KG1 (cell line): Measurements from ENCODE around the gene KISS1.

Experiments
- DNase-seq: peaks from one replicate; lab custom pipeline; 2025; lab: John Stamatoyannopoulos, UW

The KISS1 gene

DNA sequence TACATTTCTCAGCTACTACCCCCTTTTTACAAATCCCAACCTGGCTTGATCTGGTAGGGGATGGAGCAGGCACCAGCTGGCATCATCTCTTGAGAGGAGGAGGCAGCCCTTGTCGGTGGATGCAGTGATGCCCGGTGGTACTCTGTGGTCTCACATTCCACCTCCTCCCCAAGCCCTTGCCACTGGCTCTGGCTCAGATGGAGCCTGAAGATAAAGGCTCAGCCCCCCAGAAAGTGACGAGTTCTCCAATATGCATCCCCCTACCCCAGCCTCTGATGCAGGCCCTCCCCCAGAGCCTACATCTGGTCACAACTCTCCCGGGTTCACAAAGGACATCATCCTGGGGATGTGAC is 21.3 kb upstream of the KISS1 start:
- DNase-seq = no peak

DNA sequence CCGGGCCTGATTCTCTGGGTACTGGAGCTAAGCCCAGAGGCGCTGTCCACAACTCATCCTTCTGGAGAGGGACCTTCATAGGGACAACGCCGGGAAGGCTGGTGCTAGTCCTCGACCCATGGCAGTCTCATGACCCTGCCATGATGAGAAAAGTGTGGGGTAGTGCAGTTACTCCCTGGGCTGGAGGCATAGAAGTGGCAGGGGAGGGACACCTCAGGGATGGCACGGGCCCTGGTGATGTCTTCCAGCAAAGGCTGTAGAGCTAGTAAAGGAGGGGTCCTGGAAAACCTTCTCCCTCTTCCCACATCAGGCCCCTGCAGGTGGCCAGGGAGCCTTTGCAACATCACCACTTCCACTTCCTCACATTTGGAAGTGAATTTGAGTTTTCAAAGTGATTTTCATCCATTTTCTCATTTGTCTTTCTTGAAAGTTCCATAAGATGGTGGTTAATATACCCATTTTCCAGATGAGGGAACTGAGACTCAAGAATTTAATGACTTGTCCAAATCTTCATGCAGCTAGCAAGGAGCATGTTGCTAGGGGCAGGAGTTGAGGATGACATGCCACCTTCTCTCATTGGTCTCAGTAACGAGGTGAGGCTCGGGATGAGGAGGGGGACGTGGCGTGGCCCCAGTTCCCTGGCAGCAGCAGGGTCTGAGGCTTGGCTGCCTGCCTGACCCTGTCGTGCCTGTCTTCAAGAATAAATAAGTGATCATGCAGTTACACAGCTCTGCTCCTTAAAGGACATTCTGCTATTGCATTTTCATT is 20.8 kb upstream of the KISS1 start:
- no peak for DNase-seq

DNA sequence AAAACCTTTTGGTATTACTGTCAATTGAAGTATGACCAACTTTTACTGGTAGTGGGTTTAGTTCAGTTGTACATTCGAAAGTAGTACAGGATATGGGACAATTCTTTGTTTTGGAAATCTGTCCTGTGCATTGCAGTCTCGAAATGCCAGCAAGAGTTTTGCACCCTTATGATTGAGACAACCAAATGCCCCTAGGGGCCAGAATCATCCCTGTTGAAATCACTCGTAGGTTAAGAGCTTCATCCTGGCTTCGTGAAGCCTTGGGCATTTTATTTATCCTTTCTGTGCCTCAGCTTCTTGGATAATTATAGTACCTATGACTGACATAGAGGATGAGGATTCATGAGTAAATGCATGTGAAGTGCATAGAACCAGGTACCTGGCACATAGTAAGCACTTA is 19.9 kb upstream of the KISS1 start:
- no peak for DNase-seq

DNA sequence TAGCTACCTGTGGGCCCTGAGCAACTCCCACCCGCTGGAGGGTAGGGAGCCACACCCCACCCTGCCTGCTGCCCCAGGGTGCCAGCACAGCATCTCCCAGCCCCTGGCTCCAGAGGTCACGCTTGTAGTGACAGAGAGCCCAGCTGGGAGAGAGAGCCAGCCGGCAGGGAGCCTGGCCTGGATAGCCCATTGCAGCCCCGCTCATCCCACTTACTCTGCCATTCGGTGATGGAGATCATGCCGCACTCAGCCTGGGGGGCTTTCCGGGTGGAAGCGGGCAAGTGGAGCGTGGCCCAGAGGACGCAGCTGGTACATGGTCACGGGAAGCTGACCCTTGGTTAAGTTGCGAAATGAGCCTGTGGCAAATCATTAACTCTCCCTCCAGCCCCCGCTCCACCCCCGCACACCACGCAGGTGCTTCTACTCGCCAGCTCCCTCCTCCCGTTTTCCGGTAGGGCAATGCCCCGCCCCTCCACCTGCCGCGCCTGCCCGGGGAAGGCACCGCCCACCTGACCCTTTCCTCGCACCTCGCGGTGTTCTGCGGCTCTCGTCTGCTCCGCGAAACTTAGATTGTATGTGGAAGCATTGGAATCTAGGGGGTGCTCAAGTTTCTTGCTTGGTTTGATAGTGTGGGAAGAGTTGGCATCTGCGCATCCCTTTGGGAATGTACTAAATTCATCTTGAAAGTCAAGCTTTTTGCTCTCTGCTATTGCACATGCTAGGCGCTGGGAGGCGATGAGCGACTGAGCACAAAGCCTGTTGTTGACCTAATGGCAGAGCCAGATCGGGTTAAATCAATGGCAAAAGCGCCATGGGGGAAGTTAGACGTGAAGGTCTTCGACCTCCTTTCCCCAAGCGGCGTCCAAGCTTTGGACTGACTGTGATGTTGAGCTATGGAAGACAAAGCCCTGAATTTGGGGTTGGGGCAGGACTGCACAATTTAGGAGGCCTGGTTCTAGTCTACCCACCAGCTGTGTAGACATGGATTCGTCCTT is 17.7 kb upstream of the KISS1 start, which contains the start of gene GOLT1A:
Gene GOLT1A (minus strand): TSS at position 321 of the 995 bp plus-strand sequence. CDS start 82 bp downstream, at position 239.
- DNase-seq = no peak

DNA sequence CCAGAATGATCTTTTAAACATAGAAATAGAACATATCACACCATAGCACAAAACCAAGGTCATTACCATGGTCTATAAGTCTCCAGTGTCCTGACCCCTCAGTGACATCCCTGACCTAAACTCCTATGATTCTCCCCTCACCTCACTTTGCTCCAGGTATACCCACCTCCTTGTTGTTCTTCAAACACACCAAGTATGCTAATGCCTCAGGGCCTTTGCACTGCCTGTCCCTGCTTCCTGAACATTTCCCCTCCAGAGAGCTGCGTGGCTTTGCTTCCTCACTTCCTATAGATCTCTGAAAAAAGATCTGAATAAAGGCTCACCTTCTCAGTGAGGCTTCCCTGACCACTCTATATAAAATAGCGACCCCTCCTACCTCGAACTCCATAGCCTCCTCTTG is 16.4 kb upstream of the KISS1 start:
- DNase-seq = no peak

DNA sequence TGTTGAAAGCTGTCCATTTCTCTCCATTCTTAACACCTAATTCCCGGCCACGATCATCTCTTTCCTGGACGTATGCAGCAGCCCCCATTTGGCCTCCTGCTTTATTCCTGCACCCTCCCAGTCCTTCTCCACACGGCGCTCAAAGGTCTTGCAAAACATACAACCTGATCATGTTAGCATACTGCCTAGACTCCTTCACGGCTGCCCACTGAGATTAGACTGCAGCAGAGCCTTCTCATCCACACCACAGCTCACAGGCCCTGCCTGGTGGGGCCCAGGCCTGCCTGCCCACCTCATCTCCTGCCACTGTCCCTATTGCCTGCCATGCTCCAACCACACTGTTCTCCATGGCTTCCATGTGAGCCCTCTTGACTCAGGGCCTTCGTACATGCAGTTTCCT is 14.8 kb upstream of the KISS1 start:
- no peak for DNase-seq

DNA sequence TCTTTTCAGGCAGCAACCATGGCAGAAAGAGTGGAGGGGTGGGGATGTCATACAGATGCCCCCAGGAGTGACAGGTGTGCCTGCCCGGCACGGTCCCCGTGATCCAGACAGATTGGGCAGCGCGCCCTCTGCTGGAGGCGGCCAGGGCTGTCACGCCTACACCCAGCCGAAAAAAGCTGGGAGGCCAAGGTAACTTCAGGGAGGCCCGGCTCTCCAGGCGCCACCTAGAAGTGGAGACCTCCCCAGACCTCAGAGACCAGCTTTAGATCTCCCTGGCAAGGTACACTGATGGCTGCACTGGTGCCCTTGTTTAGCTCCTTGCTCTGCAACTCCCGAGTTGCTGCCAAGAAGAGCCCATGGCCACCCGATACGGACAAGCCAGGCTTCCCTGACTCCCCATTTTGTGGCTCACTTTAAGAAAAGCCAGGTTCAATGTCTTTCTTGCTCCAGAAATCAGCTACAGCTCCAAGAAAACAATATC is 10.9 kb upstream of the KISS1 start:
- DNase-seq = peak; percentile 36

DNA sequence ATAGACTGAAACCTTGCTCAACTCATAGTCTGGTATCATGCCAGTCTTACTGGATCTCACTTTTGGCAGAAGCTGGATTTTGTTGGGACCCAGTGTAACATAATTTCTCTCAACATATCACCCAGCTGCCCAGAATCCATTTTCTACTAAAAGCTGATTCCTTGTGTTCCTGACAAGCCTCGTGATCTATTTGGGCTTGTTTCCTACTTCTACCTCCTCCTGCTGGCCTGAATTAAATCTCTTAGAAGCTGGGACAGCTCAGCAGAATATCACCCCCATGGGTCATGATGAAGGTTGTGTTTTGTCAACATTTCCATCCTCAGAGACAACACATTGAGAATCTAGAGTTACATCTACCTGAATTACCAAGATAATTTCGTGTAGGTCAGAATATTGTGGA is 9.8 kb upstream of the KISS1 start:
- no peak for DNase-seq

DNA sequence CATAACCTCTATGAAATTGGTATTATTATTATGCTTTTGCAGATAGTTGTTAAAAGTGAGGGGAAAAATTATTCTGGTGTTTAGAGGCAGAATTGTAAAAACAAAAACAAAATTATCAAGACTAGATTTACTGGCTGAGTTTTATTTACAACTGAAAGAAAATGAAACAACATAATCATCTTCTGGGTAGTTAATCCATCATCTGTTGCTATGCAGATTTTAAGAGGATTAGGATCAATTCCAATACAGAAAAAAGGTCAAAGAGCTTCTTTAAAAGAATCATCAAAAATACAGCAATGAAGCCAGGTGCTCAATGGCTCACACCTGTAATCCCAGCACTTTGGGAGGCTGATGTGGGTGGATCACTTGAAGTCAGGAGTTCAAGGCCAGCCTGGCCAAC is 9.2 kb upstream of the KISS1 start:
- DNase-seq = no peak

DNA sequence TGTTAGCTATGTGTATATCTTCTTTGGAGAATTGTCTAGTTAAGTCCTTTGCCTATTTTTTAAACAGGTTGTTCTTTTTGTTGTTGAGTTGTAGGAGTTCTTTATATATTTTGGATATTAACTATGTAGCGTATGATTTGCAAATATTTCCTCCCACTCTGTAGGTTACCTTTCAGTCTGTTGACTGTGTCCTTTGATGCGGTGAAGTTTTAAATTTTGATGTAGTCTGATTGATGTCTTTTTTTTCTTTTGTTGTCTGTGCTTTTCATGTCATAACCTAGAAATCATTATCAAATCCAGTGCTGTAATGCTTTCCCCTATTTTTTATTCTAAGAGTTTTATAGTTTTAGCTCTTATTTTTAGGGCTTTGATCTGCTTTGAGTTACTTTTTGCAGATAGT is 8.7 kb upstream of the KISS1 start:
- no peak for DNase-seq

DNA sequence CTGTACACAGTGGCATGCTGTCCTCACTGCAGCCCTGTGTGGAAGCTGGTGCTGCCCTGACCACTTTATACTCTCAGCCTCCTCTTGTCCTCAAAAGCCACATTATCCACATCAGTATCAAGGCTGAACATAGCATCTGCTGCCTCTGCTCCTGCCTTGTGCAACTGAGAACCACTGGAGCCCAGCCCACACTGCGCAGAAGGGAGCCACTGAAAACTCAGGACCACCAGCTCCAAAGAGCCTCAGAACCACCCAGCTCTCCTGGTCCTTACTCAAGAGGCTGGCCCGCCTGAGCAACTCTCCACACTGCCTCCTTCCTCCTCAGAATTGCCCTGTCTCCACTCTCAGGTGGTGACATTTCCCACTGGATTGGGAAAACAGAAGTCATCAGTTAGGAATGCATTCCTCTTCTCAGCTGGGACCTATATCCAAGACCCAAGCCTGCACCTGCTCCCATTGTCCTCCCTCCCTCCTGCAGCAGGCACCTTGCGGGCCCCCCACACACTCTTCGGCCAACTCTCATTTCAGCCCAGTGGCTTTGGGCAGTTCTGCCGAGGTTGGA is 7.0 kb upstream of the KISS1 start:
- no peak for DNase-seq

DNA sequence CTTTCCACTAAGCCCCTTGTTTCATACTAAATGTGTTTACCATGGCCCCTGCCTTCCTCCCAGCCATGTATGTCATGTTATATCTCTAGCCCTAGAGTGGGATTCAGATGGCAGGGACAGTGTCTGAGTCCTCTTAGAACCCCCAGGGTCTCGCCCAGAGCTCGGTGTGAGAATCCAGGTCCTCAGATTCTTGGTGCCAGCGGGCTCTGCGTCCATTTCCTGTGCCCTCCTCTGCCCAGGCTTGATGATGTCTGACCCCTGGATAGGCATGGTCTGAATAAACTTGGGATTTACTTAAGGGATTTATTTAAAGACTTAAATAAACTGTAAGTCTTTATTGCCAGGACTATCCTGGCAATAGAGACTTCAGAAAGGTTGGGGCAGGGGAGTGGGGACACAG is 6.2 kb upstream of the KISS1 start:
- DNase-seq = no peak

DNA sequence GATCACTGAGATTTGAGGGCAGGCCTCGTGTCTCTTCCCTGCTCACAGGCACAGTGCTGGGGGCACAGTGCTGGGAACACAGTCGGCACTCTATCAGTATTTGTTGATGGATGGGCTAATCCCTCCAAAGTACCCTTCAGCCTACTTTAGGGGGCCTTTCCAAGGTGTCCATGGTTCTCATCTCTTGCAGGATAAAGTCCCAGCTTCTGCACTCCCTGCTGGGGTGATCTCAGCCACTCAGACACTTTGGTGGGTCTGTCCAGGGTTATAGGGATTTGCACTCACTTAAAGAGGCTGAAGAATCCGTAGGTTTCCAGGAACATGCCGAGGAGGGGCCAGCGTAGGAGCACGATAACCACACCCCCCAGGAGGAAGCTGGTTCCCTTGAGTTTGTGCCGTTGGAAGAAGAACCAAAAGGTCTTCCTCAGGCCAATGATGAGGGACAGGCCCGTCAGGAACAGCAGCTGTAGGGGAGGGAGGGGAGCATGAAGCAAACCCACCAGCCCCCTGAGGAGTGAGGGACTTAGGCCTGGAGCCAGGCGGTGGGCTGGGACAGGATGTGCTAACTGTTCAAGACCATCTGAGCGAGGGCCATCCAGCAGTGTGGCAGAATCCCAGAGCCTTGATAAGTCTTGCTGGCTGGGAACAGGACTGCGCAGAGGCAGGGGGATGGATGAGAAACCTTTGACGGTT is 5.2 kb upstream of the KISS1 start:
- no peak for DNase-seq

DNA sequence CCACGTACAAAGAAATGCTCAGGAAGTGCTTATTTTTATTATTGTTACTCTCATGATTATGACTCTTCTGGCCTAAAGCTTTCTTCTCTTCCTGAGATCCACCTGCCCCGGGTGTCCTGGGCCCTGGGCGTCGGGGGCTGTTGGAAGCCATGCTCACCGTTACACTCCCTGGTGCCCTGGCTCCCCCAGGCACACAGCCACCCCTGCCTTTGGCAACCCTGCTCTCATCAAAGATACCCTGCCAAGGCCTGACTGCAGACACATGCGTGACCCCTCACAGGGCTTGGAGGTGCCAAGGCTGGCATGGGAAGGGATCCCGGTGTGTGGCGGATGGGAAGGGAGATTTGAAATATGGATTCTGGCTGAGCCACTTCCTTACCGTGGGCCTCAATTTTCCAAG is 3.3 kb upstream of the KISS1 start:
- no peak for DNase-seq

DNA sequence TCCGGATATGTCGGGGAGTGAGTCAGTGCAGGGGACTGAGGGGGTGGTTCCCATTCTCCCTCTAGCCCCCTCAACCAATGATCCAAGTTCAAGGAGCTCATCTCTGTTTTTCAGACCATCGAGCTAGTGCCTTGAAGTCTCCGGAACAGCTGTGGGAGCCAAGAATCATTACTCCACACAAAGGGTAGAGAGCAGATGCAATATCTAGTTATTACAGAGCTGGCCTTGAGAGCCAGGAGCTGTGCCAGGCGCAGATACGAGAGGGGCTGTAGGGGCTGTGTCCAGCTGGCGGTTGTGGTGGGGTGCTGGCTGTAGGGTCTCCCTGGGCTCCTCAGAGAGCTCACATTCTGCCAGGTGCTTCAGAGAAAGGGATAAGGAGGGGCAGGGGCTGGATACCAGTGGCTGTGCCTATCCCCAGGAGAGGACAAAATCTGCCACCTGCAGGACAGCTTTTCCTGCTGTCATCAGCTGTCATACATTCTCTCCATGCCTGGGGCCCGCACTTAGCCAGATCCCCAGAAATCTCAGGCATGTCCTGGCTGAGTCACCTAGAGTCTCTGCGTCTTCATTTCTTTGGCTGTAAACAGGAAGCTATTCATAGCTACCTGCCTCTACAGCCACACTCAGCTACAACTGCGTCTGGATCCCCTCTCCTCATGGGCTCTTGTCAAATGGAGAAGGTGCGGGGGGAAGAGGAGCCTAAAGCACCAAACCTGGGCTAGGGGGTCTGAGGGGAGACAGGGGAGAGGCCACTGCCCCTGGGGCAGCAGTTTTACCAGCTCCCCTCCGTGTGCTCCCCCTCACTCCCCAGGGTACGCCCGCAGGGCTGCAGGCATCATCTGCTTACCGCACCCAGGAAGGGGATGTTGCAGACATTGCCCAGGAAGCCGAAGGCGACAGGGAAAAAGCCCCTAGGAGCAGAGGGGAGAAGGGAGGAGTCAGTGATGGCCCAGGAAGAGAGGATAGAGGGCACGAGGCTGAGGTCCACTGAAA is 2.4 kb upstream of the KISS1 start:
- no peak for DNase-seq

DNA sequence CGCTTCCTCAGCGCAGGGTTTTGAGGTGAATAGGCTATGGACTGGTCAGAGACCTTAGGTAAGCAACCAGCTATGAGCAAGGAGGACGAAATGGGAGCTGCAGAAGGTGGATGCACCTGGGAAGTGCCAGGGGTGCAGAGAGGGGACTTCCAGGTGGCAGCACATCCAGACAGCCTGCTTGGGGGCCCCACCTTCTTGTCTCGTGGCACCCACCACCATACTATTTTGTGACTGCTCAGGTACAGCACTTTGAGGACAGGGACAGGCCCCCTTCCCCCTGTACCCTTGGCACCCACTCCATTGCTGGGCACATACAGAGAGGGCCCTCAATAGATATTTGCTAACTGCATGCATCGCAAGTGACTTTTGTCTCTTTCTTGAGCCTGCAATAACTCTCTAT is 777 bp upstream of the KISS1 start:
- no peak for DNase-seq

DNA sequence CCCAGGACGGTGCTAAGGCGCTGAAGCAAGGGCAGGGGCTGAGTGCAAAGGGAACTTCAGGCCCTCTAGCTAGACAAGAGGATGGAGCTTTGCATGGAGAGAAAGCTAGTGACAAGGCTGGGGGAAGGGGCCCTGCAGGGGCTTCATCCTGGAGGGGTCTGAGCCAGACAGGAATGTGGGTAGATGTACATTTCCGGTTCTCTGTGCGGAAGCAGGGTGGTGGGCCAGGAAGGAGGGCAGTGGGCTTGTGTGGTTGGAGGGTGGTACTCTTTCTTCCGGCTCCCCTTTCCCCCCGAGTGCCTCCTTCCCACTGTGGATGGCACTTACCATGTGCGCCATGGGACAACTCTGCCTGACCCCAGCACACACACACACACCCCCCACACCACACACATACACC is 1.5 kb downstream of the KISS1 start:
- no peak for DNase-seq

DNA sequence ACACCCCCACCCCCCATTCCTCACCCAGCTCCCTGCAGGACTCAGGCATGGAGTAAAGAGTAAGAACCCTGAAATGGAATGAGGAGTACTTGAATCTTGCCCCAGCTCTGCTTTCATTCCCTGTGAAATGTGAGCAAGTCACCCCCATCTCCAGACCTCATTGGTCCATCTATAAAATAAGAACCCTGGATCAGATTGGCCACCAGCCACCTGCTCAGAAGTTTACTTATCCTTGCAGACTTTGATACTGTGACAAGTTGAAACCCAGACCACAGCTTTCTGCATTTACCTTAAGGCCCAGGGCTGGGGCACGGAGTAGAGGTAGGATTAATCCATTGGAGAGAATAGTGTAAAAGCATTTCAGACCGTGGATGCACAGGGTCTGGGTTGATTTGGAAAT is 2.2 kb downstream of the KISS1 start:
- DNase-seq = no peak

DNA sequence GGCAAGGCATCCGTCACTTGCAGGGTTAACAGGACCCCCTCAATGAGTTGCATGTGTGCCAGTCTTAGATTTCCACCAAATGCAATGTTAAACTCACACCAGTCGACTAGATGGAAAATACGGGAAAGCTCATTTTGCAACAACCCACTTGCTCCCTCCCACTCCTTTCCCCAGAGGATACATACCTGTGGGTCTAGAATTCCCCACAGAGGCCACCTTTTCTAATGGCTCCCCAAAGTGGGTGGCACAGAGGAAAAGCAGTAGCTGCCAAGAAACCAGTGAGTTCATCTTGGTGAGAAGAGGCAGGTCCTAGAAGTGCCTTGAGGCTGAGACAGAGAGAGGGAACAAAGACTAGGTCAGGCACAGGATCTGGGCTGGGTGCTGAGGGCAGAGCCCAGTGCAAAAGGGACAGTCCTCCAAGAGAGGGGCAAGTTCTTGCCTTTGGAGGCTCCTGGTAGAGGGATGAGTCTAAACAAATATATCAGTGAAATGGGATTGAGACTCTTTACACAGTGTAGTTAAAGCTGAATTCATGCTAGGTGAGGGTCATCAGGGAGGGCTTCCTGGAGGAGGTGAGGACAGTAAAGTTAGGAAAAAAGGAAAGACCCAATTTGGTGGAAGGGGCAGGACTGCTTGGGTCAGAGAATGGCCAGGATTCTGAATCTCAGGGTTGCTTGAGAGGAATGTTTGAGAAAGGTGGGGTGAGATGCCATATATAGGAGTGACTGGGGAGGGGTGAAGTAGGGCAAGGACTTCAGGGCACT is 3.5 kb downstream of the KISS1 start:
- DNase-seq = no peak

DNA sequence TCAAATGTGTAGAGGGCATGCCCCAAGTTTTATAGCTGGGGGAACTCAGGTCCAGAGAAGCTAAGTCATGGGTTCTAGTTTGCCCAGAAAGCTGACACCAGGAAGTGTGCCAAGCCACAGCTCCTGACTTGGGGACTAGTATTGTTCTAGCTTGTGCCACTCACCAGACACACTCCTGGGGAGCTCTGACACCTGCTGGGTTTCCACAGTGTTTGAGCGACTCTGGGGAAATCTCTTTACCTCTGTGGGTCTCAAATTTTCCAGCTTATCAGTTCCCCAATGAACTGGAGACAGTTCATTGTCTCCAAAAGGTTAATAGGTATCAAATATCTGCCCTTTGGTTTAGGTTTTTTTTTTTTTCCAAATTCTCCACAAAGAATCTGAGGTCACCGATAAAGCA is 4.2 kb downstream of the KISS1 start:
- no peak for DNase-seq
